Measurements from ENCODE around the gene QTRT2. TPM values are rescaled to one million over a fixed set of nuclear protein-coding genes. Genes with fewer than 3 reads are reported as not detected.

Gene QTRT2
- total and polyA plus RNA-seq, 10 of the 15 experiments (the other 5 are each of a cell fraction or from before 2014, with no cell fraction given): 17.8 to 42.3 (median 28.7) TPM

DNA sequence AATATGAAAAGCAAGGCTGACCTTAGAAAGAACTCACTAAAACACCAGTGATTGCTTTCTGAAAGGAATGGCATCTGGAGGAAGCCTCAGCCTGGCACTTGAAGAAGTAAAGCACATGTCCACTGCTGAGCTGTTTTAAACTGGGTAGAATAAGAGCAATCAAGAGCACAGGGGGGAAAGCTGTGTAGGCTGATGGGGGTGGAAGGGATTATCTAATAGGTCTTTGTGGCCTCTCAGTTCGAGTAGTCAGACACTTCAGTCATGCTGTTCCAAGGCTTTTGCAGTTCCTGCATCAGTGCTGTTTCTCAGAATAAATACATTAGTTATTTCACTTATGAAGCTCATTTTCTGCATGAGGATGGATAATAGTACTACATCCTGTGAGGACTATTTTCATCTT is 22.8 kb upstream of the QTRT2 start:
- Histone ChIP-seq H3K4me3 (no peak overlapping the region), H4K20me1 (ENCODE audit: control insufficient read depth, insufficient read depth) (no peaks in the 10 kb centered on the region), H3K4me2 (ENCODE audit: control insufficient read depth, insufficient read depth) (no peak overlapping the region), H3K27ac (ENCODE audit: control insufficient read depth, insufficient read depth) (no peak overlapping the region), H3K4me1 (ENCODE audit: control insufficient read depth, insufficient read depth, low read length) (no peaks in the 10 kb centered on the region), H3K9me3 (replicated peaks; ENCODE audit: control insufficient read depth, insufficient read depth, low read length) (no peaks in the 10 kb centered on the region), H3K9ac (ENCODE audit: control insufficient read depth, insufficient read depth, low read length) (no peak overlapping the region), H3K36me3 (ENCODE audit: control insufficient read depth in 2 of 2, insufficient read depth in 2 of 2, low read length in 1 of 2) (no peaks in the 10 kb centered on the region), H2AFZ (ENCODE audit: control insufficient read depth, low read depth, low read length) (no peak overlapping the region), H3K27me3 (replicated peaks in 1 of 2; ENCODE audit: control insufficient read depth in 2 of 2, insufficient read depth in 2 of 2, low read length in 1 of 2) (no peaks in the 10 kb centered on the region), H3K79me2 (ENCODE audit: control insufficient read depth, insufficient read depth, low read length) (no peaks in the 10 kb centered on the region)
- no peak for TF ChIP-seq RAD51 (IDR thresholded peaks at IDR 0.05)
- TF ChIP-seq HDAC6 (IDR thresholded peaks at IDR 0.05; ENCODE audit: unreplicated experiment): no peak
- FAIRE-seq: no peak
- in situ Hi-C loops (cut with MboI): no loop called here
- RAD21 ChIA-PET (ENCODE audit: unreplicated experiment): no interaction called here
- CTCF ChIA-PET: no interaction called here
- BruUV-seq (replicated peaks): no TSS peak
- SMC1A ChIA-PET (ENCODE audit: uncharacterized antibody, unreplicated experiment): interaction anchor here (0.8 to 0.9 kb wide), 2 partner anchors 13 to 17 kb away, joined by 3 to 4 read pairs; no protein-coding TSS in a partner anchor
- no peak for DNase-seq (ENCODE audit: low read depth, low spot score)
- ATAC-seq: no peak
- POLR2A ChIA-PET: no interaction called here
- WGBS (ENCODE audit: insufficient coverage, insufficient replicate concordance, low lambda C conversion rate, missing lambda C conversion rate): 7% methylated on average over 1 of the region's 1 CpG
- intact Hi-C loops (cut with micrococcal nuclease; ENCODE audit: unreplicated experiment): no loop called here

- H3K27me3 ChIP-seq (replicated peaks in 1 of 2; ENCODE audit: control insufficient read depth in 2 of 2, insufficient read depth in 2 of 2, low read length in 1 of 2): no peaks in the 10 kb centered on the region
- no peak overlapping the region for H3K27ac ChIP-seq (ENCODE audit: control insufficient read depth, insufficient read depth)
- CTCF ChIA-PET: no interaction called here
- no peaks in the 10 kb centered on the region for H3K36me3 ChIP-seq (ENCODE audit: control insufficient read depth in 2 of 2, insufficient read depth in 2 of 2, low read length in 1 of 2)
- POLR2A ChIA-PET: no interaction called here
- H3K4me1 ChIP-seq (ENCODE audit: control insufficient read depth, insufficient read depth, low read length): no peaks in the 10 kb centered on the region
- H3K9ac ChIP-seq (ENCODE audit: control insufficient read depth, insufficient read depth, low read length): no peak overlapping the region
- H2AFZ ChIP-seq (ENCODE audit: control insufficient read depth, low read depth, low read length): no peak overlapping the region
- TF ChIP-seq MTA2 (IDR thresholded peaks at IDR 0.05; ENCODE audit: low read depth) (no peak), IRF3 (IDR thresholded peaks at IDR 0.05) (no peak), RFX5 (IDR thresholded peaks at IDR 0.05; ENCODE audit: low read depth, low read length) (no peak), MXI1 (IDR thresholded peaks at IDR 0.05; ENCODE audit: low read depth, low read length) (no peak), KLF5 (IDR thresholded peaks at IDR 0.05; ENCODE audit: partially characterized antibody) (no peak), POLR2AphosphoS2 (IDR thresholded peaks at IDR 0.05; ENCODE audit: low read depth, low read length) (no peak), HDAC6 (IDR thresholded peaks at IDR 0.05; ENCODE audit: unreplicated experiment) (no peak), EED (IDR thresholded peaks at IDR 0.05; ENCODE audit: low read depth) (no peak), JUNB (IDR thresholded peaks at IDR 0.05) (no peak), CREM (IDR thresholded peaks at IDR 0.05; ENCODE audit: low read depth) (no peak), TARDBP (IDR thresholded peaks at IDR 0.05; ENCODE audit: borderline replicate concordance) (no peak), JUND (IDR thresholded peaks at IDR 0.05; ENCODE audit: low read depth, low read length) (no peak), SREBF2 (IDR thresholded peaks at IDR 0.05; ENCODE audit: low read length) (no peak), CBX5 (IDR thresholded peaks at IDR 0.05; ENCODE audit: low read depth) (no peak)
- TF ChIP-seq, protein P1, sequence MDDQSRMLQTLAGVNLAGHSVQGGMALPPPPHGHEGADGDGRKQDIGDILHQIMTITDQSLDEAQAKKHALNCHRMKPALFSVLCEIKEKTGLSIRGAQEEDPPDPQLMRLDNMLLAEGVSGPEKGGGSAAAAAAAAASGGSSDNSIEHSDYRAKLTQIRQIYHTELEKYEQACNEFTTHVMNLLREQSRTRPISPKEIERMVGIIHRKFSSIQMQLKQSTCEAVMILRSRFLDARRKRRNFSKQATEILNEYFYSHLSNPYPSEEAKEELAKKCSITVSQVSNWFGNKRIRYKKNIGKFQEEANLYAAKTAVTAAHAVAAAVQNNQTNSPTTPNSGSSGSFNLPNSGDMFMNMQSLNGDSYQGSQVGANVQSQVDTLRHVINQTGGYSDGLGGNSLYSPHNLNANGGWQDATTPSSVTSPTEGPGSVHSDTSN (IDR thresholded peaks at IDR 0.05; ENCODE audit: insufficient replicate concordance, low read depth, low read length): no peak
- no peak overlapping the region for H3K4me3 ChIP-seq
- no peak for FAIRE-seq
- no TSS peak for BruUV-seq (replicated peaks)
- in situ Hi-C loops (cut with MboI) (no loop called here), intact Hi-C loops (cut with micrococcal nuclease; ENCODE audit: unreplicated experiment) (no loop called here)
- no peaks in the 10 kb centered on the region for H3K79me2 ChIP-seq (ENCODE audit: control insufficient read depth, insufficient read depth, low read length)
- DNase-seq (ENCODE audit: low read depth, low spot score): no peak
- no peaks in the 10 kb centered on the region for H4K20me1 ChIP-seq (ENCODE audit: control insufficient read depth, insufficient read depth)
- H3K9me3 ChIP-seq (replicated peaks; ENCODE audit: control insufficient read depth, insufficient read depth, low read length): no peaks in the 10 kb centered on the region
- no peak for ATAC-seq
- RAD21 ChIA-PET (ENCODE audit: unreplicated experiment): no interaction called here
- H3K4me2 ChIP-seq (ENCODE audit: control insufficient read depth, insufficient read depth): no peak overlapping the region
- SMC1A ChIA-PET (ENCODE audit: uncharacterized antibody, unreplicated experiment): interaction anchor here (0.8 to 0.9 kb wide), 2 partner anchors 13 to 16 kb away, joined by 3 to 4 read pairs; no protein-coding TSS in a partner anchor
Measured at GRCh38 chr3:114034211-114034610, 22.3 kb upstream of the QTRT2 start.

Measured in GM12878 (cell line).